GM18526 (cell line): Measurements from ENCODE around the gene CERK.

Experiments
- POLR2A ChIP-seq: IDR thresholded peaks from 3 replicates; pipeline ENCODE4 v1.6.1; 2011; ENCODE audit not compliant: insufficient read length; ENCODE audit errors: extremely low read depth

Gene CERK

GRCh38 chr22:46674906-46675305 lies 63.1 kb downstream of the CERK start:
- no peak for TF ChIP-seq POLR2A

- no peak for TF ChIP-seq POLR2A
These were observed 63.7 kb downstream of the CERK start for GRCh38 chr22:46674367-46674781.

- no peak for TF ChIP-seq POLR2A
These were observed 64.3 kb downstream of the CERK start for GRCh38 chr22:46673662-46674236.

- no peak for TF ChIP-seq POLR2A
These were observed 64.8 kb downstream of the CERK start for GRCh38 chr22:46673205-46673604.

GRCh38 chr22:46672731-46673130 lies 65.3 kb downstream of the CERK start:
- no peak for TF ChIP-seq POLR2A

GRCh38 chr22:46671824-46672432 lies 66.1 kb downstream of the CERK start:
- TF ChIP-seq POLR2A: no peak

- no peak for TF ChIP-seq POLR2A
These were observed 68.9 kb downstream of the CERK start for GRCh38 chr22:46669201-46669600.

- no peak for TF ChIP-seq POLR2A
These were observed 69.9 kb downstream of the CERK start for GRCh38 chr22:46668116-46668515.

GRCh38 chr22:46667245-46667623 lies 70.8 kb downstream of the CERK start:
- TF ChIP-seq POLR2A: no peak

GRCh38 chr22:46666577-46667244 lies 71.3 kb downstream of the CERK start:
- no peak for TF ChIP-seq POLR2A

- TF ChIP-seq POLR2A: no peak
These were observed 72.2 kb downstream of the CERK start for GRCh38 chr22:46665751-46666280.

GRCh38 chr22:46665151-46665695 lies 72.8 kb downstream of the CERK start:
- TF ChIP-seq POLR2A: no peak

GRCh38 chr22:46664301-46664855 lies 73.7 kb downstream of the CERK start:
- no peak for TF ChIP-seq POLR2A

- no peak for TF ChIP-seq POLR2A
These were observed 74.5 kb downstream of the CERK start for GRCh38 chr22:46663436-46664100.

- TF ChIP-seq POLR2A: no peak
These were observed 75.1 kb downstream of the CERK start for GRCh38 chr22:46663001-46663400.
